ENCODE data around the gene OR10AD1.
"Not testable (repeated sequence)": the region's sequence is repeated elsewhere in the genome, so short reads cannot be mapped to it uniquely, and the experiment has no call there.

OR10AD1 gene

DNA sequence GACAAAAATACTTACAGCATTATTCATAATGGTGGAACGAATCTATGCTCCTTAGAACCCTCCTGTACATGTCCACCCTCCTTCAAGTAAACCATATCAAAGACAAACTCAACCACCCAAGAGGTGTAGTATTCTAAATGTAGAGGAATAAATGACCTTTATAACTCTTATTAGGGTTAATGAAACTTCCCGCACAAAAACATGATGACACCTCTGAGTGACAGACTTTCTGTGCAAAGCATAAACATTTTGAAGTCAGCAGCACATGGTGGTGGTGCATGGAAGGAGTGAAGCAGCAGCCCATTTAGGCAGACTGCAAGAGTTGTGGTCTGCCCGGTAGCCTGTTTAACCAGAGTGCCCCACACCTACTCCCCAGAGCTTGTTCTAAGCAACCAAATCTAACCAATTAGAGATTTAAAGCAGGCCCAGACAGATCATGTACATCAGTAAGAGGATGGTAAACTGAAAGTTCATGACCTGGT is 45.2 kb downstream of the OR10AD1 start:
- no peak for DNase-seq

GRCh38 chr12:48157018-48157888 is 45.8 kb downstream of the OR10AD1 start, which contains the start of gene ASB8:
ASB8 (minus strand) TSS chr12:48157515; CDS start chr12:48153496, 4,019 bp downstream.
- peak; percentile 98 for DNase-seq

DNA sequence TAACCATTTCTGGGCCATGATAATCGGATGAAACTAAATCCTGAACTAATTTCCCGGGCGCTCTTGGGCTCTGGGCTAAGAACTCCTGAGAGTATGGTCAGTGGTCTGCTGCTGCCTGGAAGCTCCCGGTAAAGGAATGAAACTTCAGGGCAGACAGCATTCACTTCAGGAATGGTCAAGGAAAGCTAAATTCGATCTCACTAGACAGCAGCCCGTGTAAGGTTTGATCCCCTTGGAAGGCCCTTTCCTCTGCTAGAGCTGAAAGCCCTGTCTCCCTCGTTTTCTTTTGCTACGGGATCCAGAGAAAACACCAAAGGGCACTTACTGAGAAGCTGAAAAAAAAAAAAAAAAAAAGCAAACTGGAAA is 46.5 kb downstream of the OR10AD1 start:
- peak; percentile 50 for DNase-seq

GRCh38 chr12:48155786-48156185 is 47.3 kb downstream of the OR10AD1 start:
- not testable (repeated sequence) for DNase-seq
